ENCODE measurements around the gene DOCK7. TPM values are rescaled to one million over a fixed set of nuclear protein-coding genes. Genes with fewer than 3 reads are reported as not detected.

Gene DOCK7
- total and polyA plus RNA-seq, 4 donors, result 5.6 to 35.1 (median 21.7) TPM

GRCh38 chr1:62573675-62574074 is 114.5 kb downstream of the DOCK7 start:
- no peak overlapping the region for H3K4me3 ChIP-seq (ENCODE audit: low read depth in 1 of 3, low read length in 3 of 3)
- no peak overlapping the region for H3K9ac ChIP-seq (ENCODE audit: low read depth in 1 of 2, low read length in 2 of 2)
- TF ChIP-seq RAD21 (IDR thresholded peaks at IDR 0.05) (no peak), ZBTB33 (IDR thresholded peaks at IDR 0.05) (no peak), RXRA (IDR thresholded peaks at IDR 0.05) (no peak), HNF4A (conservative IDR thresholded peaks at IDR 0.05) (no peak), ATF3 (IDR thresholded peaks at IDR 0.05) (no peak), YY1 (IDR thresholded peaks at IDR 0.05) (no peak), EGR1 (IDR thresholded peaks at IDR 0.05; ENCODE audit: low read depth in 2 of 2) (no peak), HNF4G (IDR thresholded peaks at IDR 0.05) (no peak), JUND (IDR thresholded peaks at IDR 0.05) (no peak), TAF1 (conservative IDR thresholded peaks at IDR 0.05) (no peak), REST (IDR thresholded peaks at IDR 0.05) (no peak), MAX (IDR thresholded peaks at IDR 0.05) (no peak), FOXA2 (IDR thresholded peaks at IDR 0.05) (no peak), SP1 (IDR thresholded peaks at IDR 0.05) (no peak), GABPA (IDR thresholded peaks at IDR 0.05 in 1 of 2, conservative IDR thresholded peaks at IDR 0.05 in 1 of 2) (no peak)
- peaks cover 0 to 1% (median 0%) of the 10 kb centered on the region in 4 donors for H3K9me3 ChIP-seq (ENCODE audit: control insufficient read depth in 4 of 4, low read length in 3 of 4)
- H3K36me3 ChIP-seq (ENCODE audit: control insufficient read depth in 4 of 4, insufficient read depth in 3 of 4, low read depth in 1 of 4, low read length in 3 of 4), result peaks cover 0 to 3% (median 1%) of the 10 kb centered on the region in 4 donors
- no peak overlapping the region for H3K27ac ChIP-seq (ENCODE audit: low read depth in 1 of 2, low read length in 2 of 2)
- WGBS, result 50% methylated on average over 2 of the region's 2 CpGs
- H3K4me1 ChIP-seq (ENCODE audit: control insufficient read depth in 4 of 4, insufficient read depth in 4 of 4, low read length in 3 of 4), result no peaks in the 10 kb centered on the region
- DNase-seq (ENCODE audit: low spot score), result no peak
- H3K27me3 ChIP-seq (ENCODE audit: control insufficient read depth in 4 of 4, insufficient read depth in 4 of 4, low read length in 3 of 4), result no peaks in the 10 kb centered on the region

- Histone ChIP-seq H3K4me3 (ENCODE audit: low read depth in 1 of 3, low read length in 3 of 3) (no peak overlapping the region), H3K4me1 (ENCODE audit: control insufficient read depth in 4 of 4, insufficient read depth in 4 of 4, low read length in 3 of 4) (no peaks in the 10 kb centered on the region), H3K27ac (ENCODE audit: low read depth in 1 of 2, low read length in 2 of 2) (no peak overlapping the region), H3K9ac (ENCODE audit: low read depth in 1 of 2, low read length in 2 of 2) (no peak overlapping the region), H3K9me3 (ENCODE audit: control insufficient read depth in 4 of 4, low read length in 3 of 4) (peaks cover 0 to 1% (median 0%) of the 10 kb centered on the region in 4 donors), H3K27me3 (ENCODE audit: control insufficient read depth in 4 of 4, insufficient read depth in 4 of 4, low read length in 3 of 4) (no peaks in the 10 kb centered on the region), H3K36me3 (ENCODE audit: control insufficient read depth in 4 of 4, insufficient read depth in 3 of 4, low read depth in 1 of 4, low read length in 3 of 4) (peaks cover 0 to 3% (median 1%) of the 10 kb centered on the region in 4 donors)
- DNase-seq (ENCODE audit: low spot score), result no peak
- no peak for TF ChIP-seq YY1 (IDR thresholded peaks at IDR 0.05)
- TF ChIP-seq RXRA (IDR thresholded peaks at IDR 0.05), result no peak
- no peak for TF ChIP-seq JUND (IDR thresholded peaks at IDR 0.05)
- TF ChIP-seq FOXA2 (IDR thresholded peaks at IDR 0.05), result no peak
- no peak for TF ChIP-seq NR2F2 (IDR thresholded peaks at IDR 0.05)
- no peak for TF ChIP-seq EGR1 (IDR thresholded peaks at IDR 0.05; ENCODE audit: low read depth in 2 of 2)
- TF ChIP-seq SP1 (IDR thresholded peaks at IDR 0.05), result no peak
- TF ChIP-seq HNF4G (IDR thresholded peaks at IDR 0.05), result no peak
- TF ChIP-seq RAD21 (IDR thresholded peaks at IDR 0.05), result no peak
- no peak for TF ChIP-seq ATF3 (IDR thresholded peaks at IDR 0.05)
- no peak for TF ChIP-seq ZBTB33 (IDR thresholded peaks at IDR 0.05)
- TF ChIP-seq HNF4A (conservative IDR thresholded peaks at IDR 0.05), result no peak
- TF ChIP-seq GABPA (IDR thresholded peaks at IDR 0.05 in 1 of 2, conservative IDR thresholded peaks at IDR 0.05 in 1 of 2), result no peak
- TF ChIP-seq REST (IDR thresholded peaks at IDR 0.05), result no peak
- TF ChIP-seq TAF1 (conservative IDR thresholded peaks at IDR 0.05), result no peak
- no peak for TF ChIP-seq FOXA1 (IDR thresholded peaks at IDR 0.05)
- TF ChIP-seq MAX (IDR thresholded peaks at IDR 0.05), result no peak
These were observed 115.7 kb downstream of the DOCK7 start for GRCh38 chr1:62572476-62572875.

Data from liver (tissue), 9 donors.